ENCODE data around the gene UBL3.

DNA sequence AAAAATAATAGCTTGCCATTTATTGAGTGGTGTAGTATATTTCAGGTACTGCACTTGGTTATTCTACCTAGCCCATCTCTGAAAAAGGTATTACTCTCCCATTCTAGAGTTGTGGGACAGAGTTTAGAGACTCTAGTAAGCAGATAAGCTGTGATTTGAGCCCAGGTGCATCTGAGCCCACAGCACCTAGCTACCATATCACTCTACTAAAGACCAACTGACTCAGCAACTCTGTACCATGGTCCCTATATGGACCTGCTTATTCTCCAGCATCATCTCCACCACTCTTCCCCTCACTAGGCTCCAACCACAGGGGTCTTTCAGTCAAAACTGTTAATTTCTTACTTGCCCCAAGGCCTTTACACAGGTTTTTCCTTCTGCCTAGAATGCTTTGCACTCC lies 64.4 kb downstream of the UBL3 start:
- TF ChIP-seq CTCF (IDR thresholded peaks at IDR 0.05): no peak
- no peak for TF ChIP-seq EP300 (IDR thresholded peaks at IDR 0.05)
- TF ChIP-seq POLR2A (IDR thresholded peaks at IDR 0.05): no peak

Data from ovary (tissue), 3 donors.